HepG2 (cell line): ENCODE data around the gene BTN1A1. TPM values are rescaled to one million over a fixed set of nuclear protein-coding genes. Genes with fewer than 3 reads are reported as not detected.

Experiments used
- BCL6 ChIP-seq: IDR thresholded peaks from 2 replicates; pipeline ENCODE4 v1.6.1; 2016; ENCODE audit warnings: missing genetic modification reagents, missing compliant biosample characterization
- FOXC1 ChIP-seq: sonication (generic); formaldehyde crosslinking; IDR thresholded peaks from 2 replicates; pipeline ENCODE4 v1.8.0; 2022; ENCODE audit warnings: mild to moderate bottlenecking, missing genetic modification reagents, borderline replicate concordance
- HDAC2 ChIP-seq: sonication (generic); formaldehyde crosslinking; IDR thresholded peaks from 2 replicates; pipeline ENCODE4 v1.4.0; 2020; ENCODE audit warnings: missing genetic modification reagents
- HOXA7 ChIP-seq: sonication (generic); formaldehyde crosslinking; IDR thresholded peaks from 2 replicates; pipeline ENCODE4 v1.8.1; 2022; ENCODE audit warnings: mild to moderate bottlenecking, missing genetic modification reagents, moderate library complexity
- HOXD1 ChIP-seq: sonication (generic); formaldehyde crosslinking; IDR thresholded peaks from 2 replicates; pipeline ENCODE4 v1.5.0; 2020; ENCODE audit warnings: missing genetic modification reagents
- KDM4B ChIP-seq: sonication (generic); formaldehyde crosslinking; IDR thresholded peaks from 2 replicates; pipeline ENCODE4 v1.4.0; 2020; ENCODE audit warnings: missing genetic modification reagents
- MAZ ChIP-seq, 2 experiments: sonication (generic) in 1 of 2; formaldehyde crosslinking in 1 of 2; IDR thresholded peaks; 2 replicates each; pipeline versions ENCODE4 v1.5.0 to v1.6.1; 2012 to 2020; ENCODE audit warnings: low read depth in 2 of 2, mild to moderate bottlenecking in 2 of 2, borderline replicate concordance in 1 of 2, improper control_type of control experiment in 1 of 2, low read length in 1 of 2, missing genetic modification reagents in 1 of 2, moderate library complexity in 1 of 2
- MIXL1 ChIP-seq: IDR thresholded peaks from 2 replicates; pipeline ENCODE4 v1.6.1; 2016
- POLR2A ChIP-seq, 2 experiments: IDR thresholded peaks; 2 replicates each; pipeline ENCODE4 v1.6.1; 2011; ENCODE audit warnings: low read depth in 2 of 2, low read length in 2 of 2, mild to moderate bottlenecking in 1 of 2, moderate library complexity in 1 of 2; ENCODE audit not compliant: insufficient read depth in 1 of 2
- RARA ChIP-seq: IDR thresholded peaks from 2 replicates; pipeline ENCODE4 v1.6.1; 2016; ENCODE audit warnings: missing genetic modification reagents, missing compliant biosample characterization
- RELA ChIP-seq: sonication (generic); formaldehyde crosslinking; IDR thresholded peaks from 2 replicates; pipeline ENCODE4 v1.4.0; 2020; ENCODE audit warnings: missing genetic modification reagents
- SP1 ChIP-seq, 2 experiments: fragments of 450-650 bp in 1 of 2; sonication (generic) in 1 of 2; formaldehyde crosslinking in 1 of 2; IDR thresholded peaks; 2 replicates each; pipeline versions ENCODE4 v1.4.0 to v1.6.1; 2016 to 2020; ENCODE audit warnings: missing genetic modification reagents in 1 of 2
- SP5 ChIP-seq: IDR thresholded peaks from 2 replicates; pipeline ENCODE4 v1.6.1; 2016; ENCODE audit warnings: low read depth, borderline replicate concordance
- SRF ChIP-seq: IDR thresholded peaks from 2 replicates; pipeline ENCODE4 v1.6.1; 2011; ENCODE audit warnings: mild to moderate bottlenecking, low read depth, low read length, moderate library complexity
- ZFAT ChIP-seq: sonication (generic); formaldehyde crosslinking; conservative IDR thresholded peaks from 2 replicates; pipeline ENCODE4 v1.8.1; 2023; ENCODE audit warnings: missing genetic modification reagents, inconsistent platforms
- ZMAT3 ChIP-seq: sonication (generic); formaldehyde crosslinking; conservative IDR thresholded peaks from 2 replicates; pipeline ENCODE4 v1.7.0; 2021; ENCODE audit warnings: missing genetic modification reagents
- ZNF124 ChIP-seq: sonication (generic); formaldehyde crosslinking; IDR thresholded peaks from 2 replicates; pipeline ENCODE4 v1.4.0; 2020; ENCODE audit warnings: missing genetic modification reagents
- ZNF670 ChIP-seq: sonication (generic); formaldehyde crosslinking; IDR thresholded peaks from 2 replicates; pipeline ENCODE4 v1.8.0; 2022; ENCODE audit warnings: mild to moderate bottlenecking, missing genetic modification reagents, borderline replicate concordance
- polyA plus RNA-seq, 8 experiments: library from polyadenylated mRNA; depleted of rRNA in 3 of 8; stranded (reverse) in 7 of 8; unstranded in 1 of 8; fragments of >200 nt; fragmentation: Illumina TruSeq in 4 of 8; extraction: Trizol in 4 of 8; gene quantifications; 2 replicates each; pipeline versions ENCODE4 v1.2.1 to v1.2.3, GENCODE V29; 2011 to 2016; ENCODE audit warnings: low read depth in 4 of 8, missing spikeins in 1 of 8, mixed read lengths in 1 of 8; ENCODE audit not compliant: insufficient read depth in 1 of 8
- total RNA-seq, 5 experiments: library from RNA; depleted of rRNA; stranded (reverse); fragments of >200 nt; fragmentation: Illumina TruSeq; extraction: Trizol; gene quantifications; 2 replicates each; pipeline ENCODE4 v1.2.3, GENCODE V29; 2016; ENCODE audit warnings: low read depth in 1 of 5
- TF ChIP-seq, protein P1 (sequence below): IDR thresholded peaks from 2 replicates; pipeline ENCODE4 v1.4.0; 2020; ENCODE audit warnings: mild to moderate bottlenecking, missing genetic modification reagents
- TF ChIP-seq, protein P2 (sequence below): sonication (generic); formaldehyde crosslinking; IDR thresholded peaks from 2 replicates; pipeline ENCODE4 v1.8.0; 2022; ENCODE audit warnings: mild to moderate bottlenecking, missing genetic modification reagents; ENCODE audit not compliant: insufficient replicate concordance
- TF ChIP-seq, protein P3 (sequence below): IDR thresholded peaks from 2 replicates; pipeline ENCODE4 v1.6.1; 2012; ENCODE audit warnings: low read depth, low read length, improper control_type of control experiment

The BTN1A1 gene
- total and polyA plus RNA-seq, 2 of the 13 experiments (the other 11 are each of a cell fraction or from before 2014, with no cell fraction given): 0.04 TPM; not detected in 1

DNA sequence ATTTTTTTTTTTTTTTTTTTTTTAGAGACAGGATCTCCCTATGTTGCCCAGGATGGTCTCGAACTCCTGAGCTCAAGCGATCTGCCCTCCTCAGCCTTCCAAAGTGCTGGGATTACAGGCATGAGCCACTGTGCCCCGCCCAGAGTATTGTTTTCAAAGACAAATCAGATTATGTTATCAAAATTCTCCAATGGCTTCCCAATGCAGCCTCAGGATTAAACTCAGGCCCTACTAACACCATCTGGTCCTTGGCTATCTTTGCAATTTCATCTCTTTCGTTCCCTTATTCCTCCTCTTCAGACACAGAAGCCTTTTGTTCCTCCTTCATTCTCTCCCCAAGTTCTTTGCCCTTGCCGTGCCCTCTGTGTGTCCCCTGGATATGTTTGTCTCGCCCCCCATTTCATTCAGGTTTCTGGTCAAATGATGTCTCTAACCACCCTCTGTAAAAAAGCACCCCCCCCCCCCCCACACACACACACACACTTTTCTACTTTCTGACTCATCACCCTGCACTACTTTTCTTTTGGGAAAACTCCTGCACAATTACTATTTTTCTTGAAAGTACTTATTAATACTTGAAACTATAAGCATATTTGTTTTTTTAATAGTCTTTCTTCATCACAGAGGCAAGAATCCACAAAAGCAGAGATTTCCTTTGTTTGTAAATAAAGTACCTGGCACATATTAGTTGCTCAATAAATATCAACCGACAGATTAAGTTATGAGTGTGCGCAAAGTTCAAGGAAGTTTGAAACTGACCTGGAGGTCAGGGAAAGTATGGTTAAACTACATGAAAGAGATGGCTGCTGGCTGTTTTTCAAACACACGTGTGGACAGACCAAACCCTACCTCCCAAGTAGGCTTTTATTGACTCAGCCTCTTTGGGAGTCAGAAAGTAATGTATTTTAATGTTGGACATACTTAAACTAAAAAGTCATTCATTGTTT, 16.7 kb downstream of the BTN1A1 start (continued):
- TF ChIP-seq SP1 (IDR thresholded peaks at IDR 0.05) (no peak), SP1 (CRISPR knock-in tag; IDR thresholded peaks at IDR 0.05) (no peak), ZMAT3 (CRISPR knock-in tag) (0 out of 2 replicates have a peak, but pooled peaks have one; percentile 25), ZFAT (CRISPR knock-in tag) (no peak), HOXD1 (CRISPR knock-in tag) (no peak), BCL6 (CRISPR knock-in tag) (peak; percentile 81), MAZ (IDR thresholded peaks at IDR 0.05; ENCODE audit: borderline replicate concordance, low read depth, low read length) (no peak), MAZ (CRISPR knock-in tag; IDR thresholded peaks at IDR 0.05; ENCODE audit: low read depth) (0 out of 2 replicates have a peak, but pooled peaks have one; percentile 25), POLR2A (IDR thresholded peaks at IDR 0.05; ENCODE audit: insufficient read depth in 1 of 2, low read depth in 2 of 2, low read length in 2 of 2) (no peak), RELA (CRISPR knock-in tag) (no peak), RARA (CRISPR knock-in tag) (peak; percentile 90), ZNF670 (CRISPR knock-in tag) (no peak), SP5 (CRISPR knock-in tag) (0 out of 2 replicates have a peak, but pooled peaks have one; percentile 14), HOXA7 (no peak), FOXC1 (CRISPR knock-in tag) (no peak), SRF (no peak), HDAC2 (CRISPR knock-in tag) (peak; percentile 73), MIXL1 (CRISPR knock-in tag) (peak; percentile 47; the same call in 1 of the 2 replicates), KDM4B (no peak), ZNF124 (CRISPR knock-in tag) (peak; percentile 38; the same call in 1 of the 2 replicates)
- TF ChIP-seq, protein P1, sequence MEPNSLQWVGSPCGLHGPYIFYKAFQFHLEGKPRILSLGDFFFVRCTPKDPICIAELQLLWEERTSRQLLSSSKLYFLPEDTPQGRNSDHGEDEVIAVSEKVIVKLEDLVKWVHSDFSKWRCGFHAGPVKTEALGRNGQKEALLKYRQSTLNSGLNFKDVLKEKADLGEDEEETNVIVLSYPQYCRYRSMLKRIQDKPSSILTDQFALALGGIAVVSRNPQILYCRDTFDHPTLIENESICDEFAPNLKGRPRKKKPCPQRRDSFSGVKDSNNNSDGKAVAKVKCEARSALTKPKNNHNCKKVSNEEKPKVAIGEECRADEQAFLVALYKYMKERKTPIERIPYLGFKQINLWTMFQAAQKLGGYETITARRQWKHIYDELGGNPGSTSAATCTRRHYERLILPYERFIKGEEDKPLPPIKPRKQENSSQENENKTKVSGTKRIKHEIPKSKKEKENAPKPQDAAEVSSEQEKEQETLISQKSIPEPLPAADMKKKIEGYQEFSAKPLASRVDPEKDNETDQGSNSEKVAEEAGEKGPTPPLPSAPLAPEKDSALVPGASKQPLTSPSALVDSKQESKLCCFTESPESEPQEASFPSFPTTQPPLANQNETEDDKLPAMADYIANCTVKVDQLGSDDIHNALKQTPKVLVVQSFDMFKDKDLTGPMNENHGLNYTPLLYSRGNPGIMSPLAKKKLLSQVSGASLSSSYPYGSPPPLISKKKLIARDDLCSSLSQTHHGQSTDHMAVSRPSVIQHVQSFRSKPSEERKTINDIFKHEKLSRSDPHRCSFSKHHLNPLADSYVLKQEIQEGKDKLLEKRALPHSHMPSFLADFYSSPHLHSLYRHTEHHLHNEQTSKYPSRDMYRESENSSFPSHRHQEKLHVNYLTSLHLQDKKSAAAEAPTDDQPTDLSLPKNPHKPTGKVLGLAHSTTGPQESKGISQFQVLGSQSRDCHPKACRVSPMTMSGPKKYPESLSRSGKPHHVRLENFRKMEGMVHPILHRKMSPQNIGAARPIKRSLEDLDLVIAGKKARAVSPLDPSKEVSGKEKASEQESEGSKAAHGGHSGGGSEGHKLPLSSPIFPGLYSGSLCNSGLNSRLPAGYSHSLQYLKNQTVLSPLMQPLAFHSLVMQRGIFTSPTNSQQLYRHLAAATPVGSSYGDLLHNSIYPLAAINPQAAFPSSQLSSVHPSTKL: peak; percentile 90
- TF ChIP-seq, protein P2, sequence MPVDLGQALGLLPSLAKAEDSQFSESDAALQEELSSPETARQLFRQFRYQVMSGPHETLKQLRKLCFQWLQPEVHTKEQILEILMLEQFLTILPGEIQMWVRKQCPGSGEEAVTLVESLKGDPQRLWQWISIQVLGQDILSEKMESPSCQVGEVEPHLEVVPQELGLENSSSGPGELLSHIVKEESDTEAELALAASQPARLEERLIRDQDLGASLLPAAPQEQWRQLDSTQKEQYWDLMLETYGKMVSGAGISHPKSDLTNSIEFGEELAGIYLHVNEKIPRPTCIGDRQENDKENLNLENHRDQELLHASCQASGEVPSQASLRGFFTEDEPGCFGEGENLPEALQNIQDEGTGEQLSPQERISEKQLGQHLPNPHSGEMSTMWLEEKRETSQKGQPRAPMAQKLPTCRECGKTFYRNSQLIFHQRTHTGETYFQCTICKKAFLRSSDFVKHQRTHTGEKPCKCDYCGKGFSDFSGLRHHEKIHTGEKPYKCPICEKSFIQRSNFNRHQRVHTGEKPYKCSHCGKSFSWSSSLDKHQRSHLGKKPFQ (CRISPR knock-in tag): no peak
- TF ChIP-seq, protein P3, sequence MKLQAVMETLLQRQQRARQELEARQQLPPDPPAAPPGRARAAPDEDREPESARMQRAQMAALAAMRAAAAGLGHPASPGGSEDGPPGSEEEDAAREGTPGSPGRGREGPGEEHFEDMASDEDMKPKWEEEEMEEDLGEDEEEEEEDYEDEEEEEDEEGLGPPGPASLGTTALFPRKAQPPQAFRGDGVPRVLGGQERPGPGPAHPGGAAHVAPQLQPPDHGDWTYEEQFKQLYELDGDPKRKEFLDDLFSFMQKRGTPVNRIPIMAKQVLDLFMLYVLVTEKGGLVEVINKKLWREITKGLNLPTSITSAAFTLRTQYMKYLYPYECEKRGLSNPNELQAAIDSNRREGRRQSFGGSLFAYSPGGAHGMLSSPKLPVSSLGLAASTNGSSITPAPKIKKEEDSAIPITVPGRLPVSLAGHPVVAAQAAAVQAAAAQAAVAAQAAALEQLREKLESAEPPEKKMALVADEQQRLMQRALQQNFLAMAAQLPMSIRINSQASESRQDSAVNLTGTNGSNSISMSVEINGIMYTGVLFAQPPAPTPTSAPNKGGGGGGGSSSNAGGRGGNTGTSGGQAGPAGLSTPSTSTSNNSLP: peak; percentile 74; the same call in 1 of the 2 replicates
